H1 (cell line): ENCODE measurements around the gene SH2B2. TPM values are rescaled to one million over a fixed set of nuclear protein-coding genes. Genes with fewer than 3 reads are reported as not detected.

Source experiments
- CTCF ChIA-PET: fragments of 300-600 bp; sonication (Branson Sonifier 250); formaldehyde crosslinking; loops from one replicate; lab custom pipeline; 2021; ENCODE audit not compliant: partially characterized antibody; lab: Charles Lee
- POLR2A ChIA-PET: fragments of 300-600 bp; sonication (Branson Sonifier 250); formaldehyde crosslinking; loops from one replicate; lab custom pipeline; 2021; ENCODE audit warnings: inconsistent platforms; ENCODE audit not compliant: partially characterized antibody; lab: Charles Lee
- DNase-seq, 2 experiments: peaks; one replicate each; pipeline versions ENCODE4 v3.0.0 to v3.0.0-alpha.2; 2010 to 2022; ENCODE audit warnings: low spot score in 2 of 2, low read depth in 1 of 2, mixed read lengths in 1 of 2
- FAIRE-seq: peaks from 2 replicates; lab custom pipeline; 2011; peaks lifted over from hg19 to GRCh38; lab: Jason Lieb, UNC
- H2AFZ ChIP-seq: 2 replicates; pipeline ENCODE4 v1.8.1; 2012; ENCODE audit warnings: low read length, inconsistent platforms
- H2AK5ac ChIP-seq: 2 replicates; pipeline ENCODE4 v1.6.1; 2013; ENCODE audit warnings: low read depth, low read length
- H2BK120ac ChIP-seq: replicated peaks from 2 replicates; pipeline ENCODE3; 2013; ENCODE audit warnings: low read depth, low read length, inconsistent platforms
- H2BK12ac ChIP-seq: 2 replicates; pipeline ENCODE4 v1.6.1; 2013; ENCODE audit warnings: low read depth, low read length
- H2BK15ac ChIP-seq: 2 replicates; pipeline ENCODE4 v1.6.1; 2013; ENCODE audit warnings: low read length
- H2BK20ac ChIP-seq: 2 replicates; pipeline ENCODE4 v1.6.1; 2013; ENCODE audit warnings: low read length
- H2BK5ac ChIP-seq: 2 replicates; pipeline ENCODE4 v1.6.1; 2013; ENCODE audit warnings: low read depth, low read length
- H3K14ac ChIP-seq: 2 replicates; pipeline ENCODE4 v1.6.1; 2013; ENCODE audit warnings: inconsistent platforms; ENCODE audit not compliant: insufficient read length
- H3K18ac ChIP-seq: 2 replicates; pipeline ENCODE4 v1.6.1; 2013; ENCODE audit warnings: low read length; ENCODE audit errors: extremely low read depth
- H3K23ac ChIP-seq: 2 replicates; pipeline ENCODE4 v1.6.1; 2013; ENCODE audit warnings: inconsistent platforms; ENCODE audit not compliant: insufficient read length
- H3K23me2 ChIP-seq: 2 replicates; pipeline ENCODE4 v1.6.1; 2013; ENCODE audit warnings: low read depth, low read length
- H3K27ac ChIP-seq: 2 replicates; pipeline ENCODE4 v1.6.1; 2011; ENCODE audit warnings: low read depth, low read length, inconsistent platforms
- H3K27me3 ChIP-seq, 4 experiments: replicated peaks in 1 of 4; 1 replicate in 1 of 4; 2 replicates in 3 of 4; pipeline versions ENCODE4 v1.6.1 to v1.8.1; 2011 to 2013; ENCODE audit warnings: low read length in 3 of 4, mild to moderate bottlenecking in 3 of 4, inconsistent platforms in 2 of 4, mixed read lengths in 2 of 4, moderate library complexity in 1 of 4; ENCODE audit not compliant: control insufficient read depth in 3 of 4, insufficient read depth in 3 of 4; ENCODE audit errors: extremely low read depth in 1 of 4
- H3K36me3 ChIP-seq, 4 experiments: 2 replicates each; pipeline versions ENCODE4 v1.6.1 to v1.8.1; 2011 to 2013; ENCODE audit warnings: mild to moderate bottlenecking in 4 of 4, low read length in 3 of 4, moderate library complexity in 2 of 4, control low read depth in 1 of 4, inconsistent platforms in 1 of 4; ENCODE audit not compliant: insufficient read depth in 4 of 4, control insufficient read depth in 2 of 4
- H3K4ac ChIP-seq: replicated peaks from 2 replicates; pipeline ENCODE3; 2013; ENCODE audit warnings: low read length, low read depth, mixed read lengths, inconsistent platforms; ENCODE audit not compliant: insufficient read length
- H3K4me1 ChIP-seq, 4 experiments: replicated peaks in 1 of 4; 1 replicate in 1 of 4; 2 replicates in 3 of 4; pipeline versions ENCODE4 v1.6.1 to v1.8.1; 2011 to 2013; ENCODE audit warnings: low read length in 3 of 4, inconsistent platforms in 2 of 4, mixed read lengths in 1 of 4; ENCODE audit not compliant: insufficient read depth in 4 of 4, control insufficient read depth in 3 of 4
- H3K4me2 ChIP-seq, 2 experiments: 2 replicates each; pipeline versions ENCODE4 v1.6.1 to v1.8.1; 2011 to 2013; ENCODE audit warnings: low read depth in 2 of 2, low read length in 2 of 2, control low read depth in 1 of 2, inconsistent platforms in 1 of 2, mild to moderate bottlenecking in 1 of 2; ENCODE audit not compliant: insufficient read depth in 1 of 2
- H3K4me3 ChIP-seq, 4 experiments: fragments of 200-600, 300-600 bp in 1 of 4; sonication (generic), shearing (Covaris generic), sonication (Bioruptor Twin) in 1 of 4; 2 replicates each; pipeline versions ENCODE4 v1.5.1 to v1.8.1; 2011 to 2016; ENCODE audit warnings: low read length in 4 of 4, low read depth in 3 of 4, control low read depth in 2 of 4, inconsistent platforms in 2 of 4, mild to moderate bottlenecking in 2 of 4, mixed read lengths in 1 of 4, moderate library complexity in 1 of 4; ENCODE audit not compliant: insufficient read depth in 2 of 4; ENCODE audit errors: extremely low read depth in 1 of 4
- H3K56ac ChIP-seq: replicated peaks from 2 replicates; pipeline ENCODE3; 2013; ENCODE audit warnings: low read depth, mild to moderate bottlenecking, mixed read lengths, low read length, inconsistent platforms; ENCODE audit not compliant: insufficient read length
- H3K79me1 ChIP-seq: 2 replicates; pipeline ENCODE4 v1.6.1; 2013; ENCODE audit warnings: low read depth, low read length, control low read depth
- H3K79me2 ChIP-seq, 2 experiments: 2 replicates each; pipeline versions ENCODE4 v1.6.1 to v1.8.1; 2012 to 2013; ENCODE audit warnings: low read length in 2 of 2, mild to moderate bottlenecking in 2 of 2, inconsistent platforms in 1 of 2; ENCODE audit not compliant: insufficient read depth in 2 of 2, control insufficient read depth in 1 of 2
- H3K9ac ChIP-seq, 4 experiments: replicated peaks in 1 of 4; 1 replicate in 1 of 4; 2 replicates in 3 of 4; pipeline versions ENCODE4 v1.6.1 to v1.8.1; 2011 to 2013; ENCODE audit warnings: low read depth in 3 of 4, low read length in 3 of 4, control low read depth in 2 of 4, mild to moderate bottlenecking in 2 of 4, moderate library complexity in 2 of 4, inconsistent platforms in 1 of 4; ENCODE audit errors: extremely low read depth in 1 of 4
- H3K9me3 ChIP-seq, 2 experiments: 2 replicates each; pipeline versions ENCODE4 v1.6.1 to v1.8.1; 2012 to 2013; ENCODE audit warnings: mild to moderate bottlenecking in 2 of 2, moderate library complexity in 2 of 2, control low read depth in 1 of 2, inconsistent platforms in 1 of 2, low read depth in 1 of 2, low read length in 1 of 2, mixed read lengths in 1 of 2; ENCODE audit not compliant: insufficient read depth in 2 of 2
- H4K20me1 ChIP-seq, 2 experiments: replicated peaks in 1 of 2; 2 replicates each; pipeline versions ENCODE3 to v1.8.1; 2011 to 2013; ENCODE audit warnings: inconsistent platforms in 2 of 2, low read length in 2 of 2, mild to moderate bottlenecking in 1 of 2; ENCODE audit not compliant: insufficient read depth in 2 of 2, control insufficient read depth in 1 of 2
- H4K5ac ChIP-seq: 2 replicates; pipeline ENCODE4 v1.6.1; 2013; ENCODE audit warnings: low read length, low read depth, mixed read lengths, inconsistent platforms; ENCODE audit not compliant: insufficient read length
- H4K8ac ChIP-seq: 2 replicates; pipeline ENCODE4 v1.8.0; 2013; ENCODE audit warnings: mild to moderate bottlenecking, moderate library complexity, low read length, inconsistent platforms; ENCODE audit not compliant: insufficient read depth; ENCODE audit errors: extremely low read depth
- H4K91ac ChIP-seq: replicated peaks from 2 replicates; pipeline ENCODE3; 2013; ENCODE audit warnings: low read length, mixed read lengths, inconsistent platforms; ENCODE audit not compliant: insufficient read length
- CHD2 ChIP-seq: IDR thresholded peaks from 2 replicates; pipeline ENCODE4 v1.6.1; 2012; ENCODE audit warnings: low read length, improper control_type of control experiment
- CTCF ChIP-seq, 3 experiments: IDR thresholded peaks; 1 replicate in 2 of 3; 2 replicates in 1 of 3; pipeline versions ENCODE4 v1.5.1 to v1.6.1; 2011; ENCODE audit warnings: low read length in 3 of 3, mild to moderate bottlenecking in 3 of 3, inconsistent platforms in 2 of 3, low read depth in 1 of 3, moderate library complexity in 1 of 3; ENCODE audit not compliant: insufficient read depth in 1 of 3; ENCODE audit errors: control extremely low read depth in 1 of 3
- EP300 ChIP-seq, 2 experiments: IDR thresholded peaks; 1 replicate in 1 of 2; 2 replicates in 1 of 2; pipeline ENCODE4 v1.6.1; 2011 to 2012; ENCODE audit warnings: low read depth in 2 of 2, low read length in 2 of 2, mild to moderate bottlenecking in 2 of 2, borderline replicate concordance in 1 of 2, inconsistent platforms in 1 of 2, moderate library complexity in 1 of 2
- FOSL1 ChIP-seq: IDR thresholded peaks from 2 replicates; pipeline ENCODE4 v1.6.1; 2011; ENCODE audit warnings: mild to moderate bottlenecking, low read depth, low read length, moderate library complexity; ENCODE audit not compliant: insufficient read depth
- NANOG ChIP-seq: IDR thresholded peaks from 2 replicates; pipeline ENCODE4 v1.6.1; 2011; ENCODE audit warnings: low read length, low read depth, mild to moderate bottlenecking, inconsistent platforms; ENCODE audit not compliant: insufficient read depth, poor library complexity, severe bottlenecking
- NRF1 ChIP-seq: IDR thresholded peaks from 2 replicates; pipeline ENCODE4 v1.6.1; 2011; ENCODE audit warnings: mild to moderate bottlenecking, low read depth, low read length, improper control_type of control experiment
- SAP30 ChIP-seq: fragments of 300-600 bp; sonication (generic); IDR thresholded peaks from 2 replicates; pipeline ENCODE4 v1.7.1; 2012; ENCODE audit warnings: low read length, moderate library complexity, mild to moderate bottlenecking, inconsistent platforms; ENCODE audit not compliant: insufficient read depth, insufficient replicate concordance
- SIN3A ChIP-seq, 2 experiments: IDR thresholded peaks in 1 of 2; conservative IDR thresholded peaks in 1 of 2; 2 replicates each; pipeline ENCODE4 v1.6.1; 2011 to 2012; ENCODE audit warnings: low read length in 2 of 2, improper control_type of control experiment in 1 of 2, low read depth in 1 of 2, mild to moderate bottlenecking in 1 of 2
- TBP ChIP-seq: IDR thresholded peaks from 2 replicates; pipeline ENCODE4 v1.6.1; 2011; ENCODE audit warnings: low read depth, low read length, improper control_type of control experiment
- WGBS, 2 experiments: shearing (Covaris generic) in 1 of 2; methylation state at CpG; one replicate each; pipeline versions ENCODE4 v1.1.6 to v1.1.7; 2013 to 2015; ENCODE audit warnings: low lambda C conversion rate in 2 of 2, mixed read lengths in 2 of 2, inconsistent platforms in 1 of 2, low coverage in 1 of 2, missing lambda C conversion rate in 1 of 2; ENCODE audit not compliant: insufficient replicate concordance in 2 of 2, insufficient coverage in 1 of 2, insufficient read length in 1 of 2; ENCODE audit errors: extremely low coverage in 1 of 2, missing lambda C conversion rate in 1 of 2; 5-methylcytosine and 5-hydroxymethylcytosine counted together
- polyA plus RNA-seq, 7 experiments: library from polyadenylated mRNA; depleted of rRNA in 3 of 7; stranded (reverse) in 5 of 7; unstranded in 2 of 7; fragments of >200 nt in 5 of 7; fragments of 200-250 nt in 2 of 7; gene quantifications; 1 replicate in 5 of 7; 2 replicates in 1 of 7; 4 replicates in 1 of 7; pipeline versions ENCODE4 v1.2.1 to v1.2.3, GENCODE V29; 2011 to 2013; ENCODE audit warnings: missing spikeins in 2 of 7, mixed read lengths in 2 of 7
- total RNA-seq: library from RNA; stranded (reverse); fragmentation: NEBNext Ultra II Directional; extraction: Animal tissue kit (Norgen Biotek cat#: 25700); gene quantifications from 2 replicates; pipeline ENCODE4 v1.2.1, GENCODE V29; 2021

SH2B2 gene
- total and polyA plus RNA-seq, 2 of the 8 experiments (the other 6 are each of a cell fraction or from before 2014, with no cell fraction given): 11.5 to 18.7 TPM

- no peak overlapping the region for H2BK120ac ChIP-seq
- no peak overlapping the region for H4K5ac ChIP-seq
- CTCF ChIA-PET: interaction anchor here (0.5 to 3.6 kb wide), 23 partner anchors 8 to 1683 kb away, joined by 3 to 20 read pairs (median 4); no protein-coding TSS in a partner anchor
- H3K27me3 ChIP-seq: no peaks in the 10 kb centered on the region
- no peaks in the 10 kb centered on the region for H3K9me3 ChIP-seq
- H2BK12ac ChIP-seq: 0 out of 2 replicates have a peak overlapping the region, but pooled peaks have one; percentile 27
- H3K23ac ChIP-seq: no peak overlapping the region
- H3K79me1 ChIP-seq: no peaks in the 10 kb centered on the region
- no peak overlapping the region for H3K4me2 ChIP-seq
- H2BK20ac ChIP-seq: no peak overlapping the region
- no peak overlapping the region for H3K4me3 ChIP-seq
- no peak overlapping the region for H2AFZ ChIP-seq
- no peaks in the 10 kb centered on the region for H3K23me2 ChIP-seq
- DNase-seq: no peak
- TF ChIP-seq SAP30 (no peak), NRF1 (no peak), FOSL1 (no peak), CHD2 (no peak), TBP (no peak), EP300 (IDR thresholded peaks at IDR 0.05; ENCODE audit: borderline replicate concordance in 1 of 2, low read depth in 2 of 2, low read length in 2 of 2) (no peak), NANOG (no peak), CTCF (IDR thresholded peaks at IDR 0.05; ENCODE audit: control extremely low read depth in 1 of 3, insufficient read depth in 1 of 3, low read depth in 1 of 3, low read length in 3 of 3) (no peak), SIN3A (conservative IDR thresholded peaks at IDR 0.05 in 1 of 2, IDR thresholded peaks at IDR 0.05 in 1 of 2; ENCODE audit: low read depth in 1 of 2, low read length in 2 of 2) (no peak)
- TF ChIP-seq, all 59 proteins: peak for 0
- Histone ChIP-seq H3K14ac (no peak overlapping the region), H2AK5ac (no peak overlapping the region), H2BK15ac (no peak overlapping the region), H3K36me3 (no peaks in the 10 kb centered on the region), H3K18ac (no peak overlapping the region), H4K20me1 (no peaks in the 10 kb centered on the region), H3K56ac (no peak overlapping the region), H3K79me2 (no peaks in the 10 kb centered on the region), H3K4ac (no peak overlapping the region), H4K91ac (no peak overlapping the region), H3K9ac (no peak overlapping the region), H4K8ac (peak overlapping the region; percentile 62; the same call in 1 of the 2 replicates), H3K27ac (no peak overlapping the region), H3K4me1 (peaks cover 0 to 3% (median 0%) of the 10 kb centered on the region in 4 experiments; a peak in 1 of 7 replicates), H2BK5ac (no peak overlapping the region)
- 93% methylated on average over 9 of the region's 10 CpGs; no CpG with 5 or more reads in 1 of the 2 experiments for WGBS, 2 experiments
- POLR2A ChIA-PET: interaction anchor here (0.9 to 1.4 kb wide), 2 partner anchors 125 to 696 kb away, joined by 3 to 4 read pairs; partner anchors contain the start of gene PRKRIP1
- FAIRE-seq: no peak
These were observed 15.4 kb upstream of the SH2B2 start for GRCh38 chr7:102271158-102271798.
